Left forelimb (tissue), 1 donor: ENCODE results near the gene GPR141.
"Not testable (repeated sequence)": the region's sequence is repeated elsewhere in the genome, so short reads cannot be mapped to it uniquely, and the experiment has no call there.

ENCODE experiments used
- DNase-seq: peaks from one replicate; pipeline ENCODE4 v3.0.0-alpha.2; 2018; ENCODE audit warnings: low spot score

GPR141 gene

DNA sequence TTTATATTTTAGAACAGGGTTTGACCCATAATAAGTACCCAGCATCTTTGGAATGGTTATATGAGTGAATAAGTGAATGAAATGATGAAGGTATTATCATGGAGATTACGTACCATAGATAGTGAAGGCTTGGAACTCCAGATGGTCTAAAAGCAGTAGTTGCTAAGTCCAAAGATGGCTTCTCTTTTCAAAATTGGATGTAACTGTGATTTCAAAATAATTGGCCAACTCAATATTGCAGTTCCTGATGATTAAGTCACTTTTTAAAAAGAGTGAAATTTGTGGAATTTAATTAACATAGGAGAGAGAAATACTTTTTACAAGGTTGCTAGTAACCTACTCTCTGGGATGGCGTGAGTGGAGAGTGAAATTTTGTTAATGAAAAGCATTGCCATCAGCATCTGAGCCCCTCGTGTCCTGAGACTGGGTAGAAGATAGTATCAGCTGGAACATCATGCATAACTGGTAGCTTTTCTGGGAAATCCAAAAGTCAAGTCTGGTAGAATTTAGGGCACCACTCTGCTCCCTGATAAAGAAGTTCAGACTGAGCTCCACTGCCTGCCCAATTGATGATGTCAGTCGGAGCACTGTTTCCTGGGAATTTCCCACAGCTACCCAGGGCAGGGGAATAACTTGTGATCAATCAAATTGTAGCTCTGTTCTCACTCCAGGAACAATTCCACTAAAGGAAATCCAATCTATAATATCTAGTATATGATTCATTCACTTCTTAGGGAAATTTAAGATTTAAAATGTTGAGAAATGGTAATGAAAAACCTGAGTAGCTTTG lies 3.2 kb downstream of the GPR141 start:
- no peak for DNase-seq

GRCh38 chr7:37690206-37690605 lies 6.6 kb downstream of the GPR141 start:
- DNase-seq = no peak

DNA sequence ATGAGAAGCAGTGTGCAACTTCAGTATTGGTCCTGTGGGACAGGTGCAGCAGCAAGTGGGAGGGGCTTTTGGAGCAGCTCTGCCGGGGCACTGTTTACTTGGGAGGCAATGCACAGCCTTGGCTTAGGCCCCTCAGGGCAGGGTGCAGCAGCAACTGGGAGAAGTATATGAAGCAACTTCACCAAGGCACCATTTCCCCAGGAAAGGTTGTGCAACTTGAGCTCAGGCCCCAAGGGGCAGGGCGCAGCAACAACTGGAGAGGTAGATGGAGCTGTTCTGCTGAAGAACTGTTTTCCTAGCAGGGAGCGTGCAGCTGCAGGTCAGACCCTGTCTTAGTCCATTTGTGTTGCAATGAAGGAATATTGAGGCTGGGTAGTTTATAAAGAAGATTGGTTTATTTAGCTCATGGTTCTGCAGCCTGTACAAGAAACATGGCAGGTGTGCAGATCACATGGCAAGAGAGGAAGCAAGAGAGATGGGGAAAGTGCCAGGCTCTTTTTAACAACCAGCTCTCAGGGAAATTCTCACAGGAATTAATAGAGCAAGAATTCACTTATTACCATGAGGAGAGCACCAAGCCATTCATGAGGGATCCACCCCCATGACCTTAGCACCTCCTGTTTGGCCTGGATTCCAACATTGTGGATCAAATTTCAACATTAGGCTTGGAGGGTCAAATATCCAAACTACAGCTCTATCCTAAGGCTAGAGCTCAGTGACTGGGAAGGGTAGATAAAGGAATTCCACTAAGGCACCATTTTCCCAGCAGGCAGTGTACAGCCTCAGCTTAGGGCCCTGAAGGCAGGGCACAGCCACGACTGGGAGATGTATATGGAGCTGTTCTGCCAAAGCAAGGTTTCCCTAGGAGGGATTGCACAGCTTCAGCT lies 10.9 kb downstream of the GPR141 start:
- DNase-seq = no peak

GRCh38 chr7:37698276-37698675 lies 14.7 kb downstream of the GPR141 start:
- no peak for DNase-seq

DNA sequence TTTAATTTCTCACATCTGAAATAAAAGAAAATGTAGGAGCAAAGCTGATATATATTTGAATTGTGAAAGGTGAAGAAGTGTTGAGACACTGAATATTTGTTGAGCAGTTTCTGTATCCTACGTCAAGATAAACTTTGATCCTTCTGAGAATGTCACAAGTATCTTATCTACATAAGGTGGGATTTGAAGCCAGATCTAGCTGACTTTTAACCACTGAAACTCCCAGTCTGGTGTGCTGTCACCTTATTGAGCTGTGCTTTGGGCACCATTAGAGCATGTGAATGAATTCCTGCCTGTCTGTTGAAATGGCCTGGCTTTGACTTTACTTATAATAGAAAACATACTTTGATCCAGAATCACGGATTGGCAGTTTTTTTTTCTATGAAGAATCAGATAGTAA lies 15.2 kb downstream of the GPR141 start:
- no peak for DNase-seq

DNA sequence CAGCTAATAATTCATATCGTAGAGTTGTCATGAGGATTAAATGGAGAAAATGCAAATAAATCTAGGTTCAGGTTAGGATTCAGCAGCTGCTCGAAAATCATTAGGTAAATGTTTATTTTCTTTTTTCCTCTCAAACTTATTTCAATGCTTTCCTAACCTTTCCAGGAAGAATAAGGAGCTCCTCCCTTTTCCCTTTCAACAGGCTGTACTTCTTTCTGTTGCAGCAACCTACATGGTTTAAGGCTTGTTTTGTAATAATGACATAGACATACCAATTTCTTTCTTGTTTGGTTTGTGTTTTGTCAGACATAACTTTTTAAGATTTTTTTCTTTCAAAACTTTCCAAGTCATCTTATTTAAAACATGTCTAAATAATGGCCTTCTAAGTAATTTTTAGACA lies 18.2 kb downstream of the GPR141 start:
- no peak for DNase-seq

DNA sequence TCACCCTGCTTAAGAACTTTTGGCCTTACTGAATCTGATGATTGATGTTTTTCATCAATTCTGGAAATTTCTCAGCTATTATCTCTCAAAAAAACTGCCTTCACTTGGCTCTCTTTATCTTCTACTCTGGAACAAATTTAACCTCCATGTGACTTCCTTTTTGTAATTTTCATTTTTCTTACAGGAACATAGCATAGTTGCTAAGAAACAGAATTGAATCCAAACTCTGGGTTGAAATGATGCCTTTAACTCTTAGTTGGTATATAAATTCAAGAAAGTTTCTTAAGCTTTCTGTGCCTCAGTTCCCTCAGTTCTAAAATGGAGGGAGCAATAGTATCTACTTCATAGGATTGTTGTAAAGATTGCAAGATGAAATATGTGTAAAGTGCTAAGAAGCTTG lies 19.8 kb downstream of the GPR141 start:
- DNase-seq = no peak

GRCh38 chr7:37704328-37704833 lies 20.8 kb downstream of the GPR141 start:
- not testable (repeated sequence) for DNase-seq

- DNase-seq = no peak
Measured at GRCh38 chr7:37705976-37706375, 22.4 kb downstream of the GPR141 start.

GRCh38 chr7:37706804-37707203 lies 23.2 kb downstream of the GPR141 start:
- DNase-seq = no peak

GRCh38 chr7:37707754-37708485 lies 24.4 kb downstream of the GPR141 start:
- DNase-seq = no peak

- DNase-seq = no peak
Measured at GRCh38 chr7:37709631-37710509, 26.3 kb downstream of the GPR141 start.

- no peak for DNase-seq
Measured at GRCh38 chr7:37713613-37714012, 30.0 kb downstream of the GPR141 start.

DNA sequence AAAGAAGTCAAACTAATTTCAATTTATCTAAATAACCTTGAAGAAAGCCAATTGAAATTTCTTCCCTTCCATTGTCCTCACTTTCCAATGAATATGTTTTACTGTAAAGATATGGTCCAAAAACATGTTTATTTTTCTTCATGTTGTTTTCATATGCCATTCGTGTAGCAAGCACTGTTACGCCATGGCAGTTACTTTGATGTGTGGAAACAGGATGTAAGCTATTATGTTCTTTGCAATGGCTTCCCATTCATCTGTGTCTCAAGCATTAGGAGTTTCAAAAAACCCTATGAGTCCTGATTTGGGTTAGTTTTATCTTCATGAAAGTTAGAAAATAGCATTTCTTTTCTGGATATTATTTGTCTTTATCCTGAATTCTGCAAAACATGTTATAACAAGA lies 31.0 kb downstream of the GPR141 start:
- no peak for DNase-seq

GRCh38 chr7:37718585-37718984 lies 35.0 kb downstream of the GPR141 start:
- no peak for DNase-seq

DNA sequence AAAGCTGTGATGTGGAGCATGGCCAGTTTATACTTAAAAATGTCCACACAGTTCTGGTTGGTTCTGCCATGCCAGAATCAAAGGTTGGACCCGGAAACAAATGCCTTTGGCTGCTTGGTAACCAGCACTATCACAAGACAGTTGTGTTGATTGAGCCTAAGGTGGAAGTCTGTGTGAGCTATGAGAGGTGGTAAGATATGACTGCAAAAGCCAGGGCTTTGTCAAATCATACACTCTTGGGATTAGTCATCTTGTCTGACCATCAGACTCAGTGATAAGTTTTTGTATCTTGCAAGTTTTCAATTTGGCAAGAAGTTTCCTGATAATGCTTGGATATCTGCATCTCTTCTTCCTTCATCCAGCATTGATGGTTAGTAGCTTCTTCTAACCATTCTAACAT lies 35.5 kb downstream of the GPR141 start:
- DNase-seq = no peak

- DNase-seq = no peak
Measured at GRCh38 chr7:37724732-37725131, 41.2 kb downstream of the GPR141 start.

DNA sequence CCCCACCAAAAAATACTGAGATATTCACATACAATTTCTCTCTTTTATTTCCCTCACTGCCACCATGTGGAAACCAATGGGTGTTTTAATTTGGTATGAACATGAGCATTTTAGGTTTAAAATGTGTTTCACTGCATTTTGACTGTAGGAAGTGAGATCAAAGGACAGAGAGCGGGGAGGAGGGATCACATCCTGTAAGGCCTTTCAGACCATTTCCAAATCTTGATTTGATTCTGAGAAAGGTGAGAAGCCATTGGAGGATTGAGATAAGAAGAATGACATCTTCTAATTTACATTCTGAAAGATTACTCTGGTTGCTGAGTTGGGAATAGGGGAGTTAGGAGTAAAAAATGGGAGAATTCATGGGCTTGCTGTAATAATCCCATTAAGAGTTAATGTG lies 42.5 kb downstream of the GPR141 start:
- no peak for DNase-seq

DNA sequence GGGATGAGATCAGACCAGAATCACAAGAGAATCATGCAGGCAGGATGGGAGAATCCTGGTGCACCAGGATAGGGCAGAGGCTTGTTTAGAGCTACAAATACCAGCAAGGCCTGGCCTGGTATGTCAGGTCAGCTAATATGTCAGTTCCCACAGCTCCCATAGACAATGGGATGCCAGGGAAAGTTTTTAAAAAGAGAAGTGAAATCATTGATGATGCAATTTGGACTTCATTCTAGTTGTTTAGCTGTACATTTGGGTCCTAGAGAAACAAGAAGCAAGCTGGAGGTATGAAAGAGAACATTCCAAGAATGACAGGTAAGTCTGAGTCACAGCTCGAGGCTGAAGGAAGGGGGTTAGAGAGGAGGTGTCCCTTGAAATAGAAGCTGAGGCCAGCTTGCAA lies 45.2 kb downstream of the GPR141 start:
- no peak for DNase-seq

GRCh38 chr7:37729181-37729580 lies 45.6 kb downstream of the GPR141 start:
- no peak for DNase-seq

DNA sequence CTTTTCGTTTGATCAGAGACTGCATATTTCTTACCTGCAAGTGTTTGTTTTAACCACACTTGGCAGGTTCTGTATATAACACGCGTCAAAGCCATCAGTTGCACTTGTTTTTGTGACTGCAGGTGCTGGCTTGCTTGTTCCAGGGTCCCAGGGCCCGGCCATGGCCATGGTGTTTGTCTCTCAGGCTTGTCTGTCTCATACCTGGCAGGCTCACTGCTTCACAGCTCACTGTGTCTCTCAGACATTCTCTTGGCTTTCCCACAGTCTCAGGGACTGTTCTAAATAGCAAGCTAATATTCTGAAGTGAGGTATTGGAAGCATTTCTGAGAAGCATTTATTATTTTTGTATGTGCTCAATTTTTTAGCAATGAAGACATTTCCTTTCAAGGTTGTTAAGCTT lies 46.9 kb downstream of the GPR141 start:
- no peak for DNase-seq
